Stimulated activated naive CD4-positive, alpha-beta T cell treated with Interleukin-2 at 50 U/mL for 16 hours (primary cell): ENCODE measurements around the gene CCDC117.
"Not testable (repeated sequence)": the region's sequence is repeated elsewhere in the genome, so short reads cannot be mapped to it uniquely, and the experiment has no call there.

Experiments used
- DNase-seq: peaks from one replicate; lab custom pipeline; 2025; lab: John Stamatoyannopoulos, UW

The CCDC117 gene

DNA sequence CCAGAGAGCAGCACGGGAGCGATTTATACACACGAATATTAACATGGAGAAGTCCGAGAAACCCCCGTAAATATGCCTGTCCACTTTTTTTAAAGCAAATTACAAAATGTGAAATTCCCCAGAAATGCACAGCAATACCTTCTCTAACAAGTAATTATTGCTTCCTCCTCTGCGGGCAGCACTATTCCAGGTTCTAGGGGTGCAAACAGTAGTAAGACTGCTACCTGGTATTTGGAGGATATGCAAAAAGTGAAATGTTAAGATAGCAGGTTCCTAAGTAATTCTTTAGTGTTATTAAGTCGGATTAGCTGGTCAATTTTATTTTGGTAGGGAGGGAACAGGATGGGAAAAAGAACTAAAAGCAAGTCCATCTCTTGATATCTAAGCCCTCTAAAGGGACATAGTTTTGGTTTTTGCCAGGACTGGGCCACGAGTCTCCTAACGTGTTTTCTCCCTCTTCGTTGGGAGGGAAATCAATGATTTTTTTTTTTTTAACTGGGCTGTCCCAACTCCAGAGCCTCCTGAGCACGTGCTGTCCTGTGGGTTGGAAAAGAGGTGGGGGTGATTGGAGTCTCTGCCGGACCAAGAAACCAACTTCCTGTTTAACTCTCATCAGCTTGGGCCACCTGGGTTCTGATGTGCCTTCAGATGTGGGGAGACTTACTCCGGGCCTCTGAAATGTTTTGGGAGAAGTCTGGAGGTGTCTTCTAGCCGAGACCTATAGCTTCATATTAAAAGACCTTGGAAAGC, 29.5 kb downstream of the CCDC117 start:
- DNase-seq = no peak

- DNase-seq = no peak
Observed at GRCh38 chr22:28802595-28803123, 30.2 kb downstream of the CCDC117 start.

DNA sequence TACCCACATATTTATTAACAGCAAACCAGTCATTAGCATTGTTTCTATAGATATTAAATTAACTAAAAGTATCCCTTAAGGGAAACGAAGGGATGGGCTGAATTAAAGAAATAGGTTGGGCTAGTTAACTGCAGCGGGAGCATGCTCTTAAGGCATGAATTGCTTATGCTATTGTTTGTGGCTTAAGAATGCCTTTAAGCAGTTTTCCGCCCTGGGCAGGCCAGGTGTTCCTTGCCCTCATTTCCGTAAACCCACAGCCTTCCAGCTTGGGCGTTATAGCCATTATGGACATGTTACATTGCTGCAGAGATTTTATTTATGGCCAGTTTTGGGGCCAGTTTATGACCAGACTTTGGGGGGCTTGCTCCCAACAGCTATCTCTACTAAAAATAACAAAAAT, 32.9 kb downstream of the CCDC117 start:
- not testable (repeated sequence) for DNase-seq

- DNase-seq = no peak
Observed at GRCh38 chr22:28808716-28809355, 36.3 kb downstream of the CCDC117 start.

- DNase-seq = peak; percentile 29
Observed at GRCh38 chr22:28810821-28811491, 38.5 kb downstream of the CCDC117 start.

DNA sequence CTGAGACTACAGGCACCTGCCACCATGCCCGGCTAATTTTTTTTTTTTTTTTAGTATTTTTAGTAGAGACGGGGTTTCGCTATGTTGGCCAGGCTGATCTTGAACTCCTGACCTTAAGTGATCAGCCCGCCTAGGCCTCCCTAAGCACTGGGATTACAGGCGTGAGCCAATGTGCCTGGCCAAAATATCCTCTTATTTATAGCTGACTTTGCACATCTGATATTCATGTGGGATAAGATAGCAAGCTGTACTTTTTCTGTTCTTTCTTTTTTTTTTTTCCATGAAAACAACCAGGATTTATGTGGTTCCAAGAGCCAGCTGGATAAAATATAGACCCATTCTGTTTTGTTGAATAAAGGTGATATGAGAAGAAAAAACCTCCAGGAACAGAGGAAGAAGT, 40.0 kb downstream of the CCDC117 start:
- no peak for DNase-seq

- DNase-seq = no peak
Observed at GRCh38 chr22:28813772-28814518, 41.5 kb downstream of the CCDC117 start.

DNA sequence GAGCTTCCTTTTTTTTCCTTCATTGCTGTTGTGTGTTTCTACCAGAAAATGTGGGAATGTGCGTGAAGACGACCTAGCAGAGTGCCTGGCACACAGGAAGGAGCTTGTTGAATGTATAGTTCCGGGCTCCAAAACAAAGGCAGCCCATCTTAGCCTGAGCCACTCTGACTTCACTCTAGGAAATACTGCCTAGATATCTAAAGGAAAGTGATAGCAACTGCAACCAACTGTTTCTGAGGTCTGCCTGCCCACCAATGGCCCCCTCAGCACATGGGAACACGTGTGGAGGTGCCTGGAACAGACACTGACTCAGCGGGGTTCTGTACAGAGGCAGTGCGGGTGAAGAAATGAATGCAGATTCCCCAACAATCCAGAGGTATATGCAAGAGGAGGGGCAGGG, 42.6 kb downstream of the CCDC117 start:
- no peak for DNase-seq

- DNase-seq = no peak
Observed at GRCh38 chr22:28815729-28816128, 43.2 kb downstream of the CCDC117 start.

GRCh38 chr22:28817064-28817463, 44.6 kb downstream of the CCDC117 start:
- DNase-seq = no peak

- DNase-seq = no peak
Observed at GRCh38 chr22:28817919-28818859, 45.7 kb downstream of the CCDC117 start.

- no peak for DNase-seq
Observed at GRCh38 chr22:28819253-28820096, 47.0 kb downstream of the CCDC117 start.

DNA sequence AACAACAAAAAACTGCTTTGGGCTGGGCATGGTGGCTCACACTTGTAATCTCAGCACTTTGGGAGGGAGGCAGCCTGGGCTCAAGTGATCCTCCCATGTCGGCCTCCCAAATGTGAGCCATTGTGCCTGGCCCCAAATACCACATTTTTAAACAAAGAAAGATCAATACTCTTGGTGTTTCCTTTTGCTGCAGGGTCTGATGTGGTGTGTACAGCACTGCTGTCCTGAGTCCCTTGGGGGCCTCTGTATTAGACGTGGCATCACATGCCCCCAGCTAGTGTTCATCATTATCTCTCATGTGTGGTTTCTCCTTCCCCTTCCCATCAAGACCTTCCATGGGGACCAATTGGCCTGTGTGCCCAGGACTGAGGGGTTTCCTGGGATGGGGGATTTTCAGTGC, 48.4 kb downstream of the CCDC117 start:
- no peak for DNase-seq

- DNase-seq = no peak
Observed at GRCh38 chr22:28821452-28821851, 49.0 kb downstream of the CCDC117 start.

DNA sequence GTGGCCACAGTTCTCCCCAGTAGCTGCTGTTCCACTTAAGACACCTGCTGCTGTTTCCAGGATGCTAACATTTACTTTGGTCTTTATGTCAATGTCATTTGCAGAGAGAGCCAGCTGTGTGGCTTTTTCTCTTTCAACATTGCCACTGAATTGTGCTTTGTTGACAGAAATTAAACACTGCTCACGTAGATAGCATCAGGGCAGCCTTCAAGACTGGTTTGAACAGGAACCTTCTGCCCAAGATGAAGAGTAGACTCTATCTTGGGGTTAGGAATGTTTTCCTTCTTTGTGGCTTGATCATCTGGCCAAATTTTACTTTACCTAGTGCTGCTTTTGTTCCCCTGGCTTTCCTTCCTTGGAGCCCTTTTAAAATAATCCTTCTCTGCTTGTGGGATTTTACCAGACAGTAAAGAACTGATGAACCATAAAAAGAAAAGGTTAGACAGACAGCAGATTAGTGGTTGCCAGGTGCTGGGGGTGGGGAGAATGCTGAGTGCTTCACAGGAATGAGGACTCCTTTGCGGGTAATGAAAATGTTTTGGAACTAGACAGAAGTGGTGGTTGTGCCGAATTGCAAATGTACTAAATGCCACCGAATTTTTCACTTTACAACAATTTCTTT, 50.5 kb downstream of the CCDC117 start:
- no peak for DNase-seq

GRCh38 chr22:28824455-28824854, 52.0 kb downstream of the CCDC117 start:
- not testable (repeated sequence) for DNase-seq

GRCh38 chr22:28826430-28826829, 53.9 kb downstream of the CCDC117 start:
- DNase-seq = not testable (repeated sequence)

DNA sequence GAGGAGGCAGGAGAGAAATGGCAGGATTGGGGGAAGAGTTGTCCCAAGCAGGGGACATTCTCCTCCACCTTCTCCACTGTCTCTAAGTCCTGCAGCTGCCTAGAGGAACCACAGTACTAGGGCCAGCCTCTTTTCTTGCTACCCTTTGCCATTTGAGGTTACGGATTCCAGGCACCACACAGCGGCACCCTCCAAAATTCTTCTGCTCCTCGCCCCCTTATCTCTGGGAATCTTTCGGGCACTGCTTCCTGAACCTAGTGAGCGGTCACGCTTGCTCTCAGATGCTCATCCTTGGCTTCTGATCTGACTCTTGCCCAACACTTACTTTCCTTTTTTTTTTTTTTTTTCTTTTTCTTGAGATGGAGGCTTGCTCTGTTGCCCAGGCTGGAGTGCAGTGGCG, 54.4 kb downstream of the CCDC117 start:
- no peak for DNase-seq

DNA sequence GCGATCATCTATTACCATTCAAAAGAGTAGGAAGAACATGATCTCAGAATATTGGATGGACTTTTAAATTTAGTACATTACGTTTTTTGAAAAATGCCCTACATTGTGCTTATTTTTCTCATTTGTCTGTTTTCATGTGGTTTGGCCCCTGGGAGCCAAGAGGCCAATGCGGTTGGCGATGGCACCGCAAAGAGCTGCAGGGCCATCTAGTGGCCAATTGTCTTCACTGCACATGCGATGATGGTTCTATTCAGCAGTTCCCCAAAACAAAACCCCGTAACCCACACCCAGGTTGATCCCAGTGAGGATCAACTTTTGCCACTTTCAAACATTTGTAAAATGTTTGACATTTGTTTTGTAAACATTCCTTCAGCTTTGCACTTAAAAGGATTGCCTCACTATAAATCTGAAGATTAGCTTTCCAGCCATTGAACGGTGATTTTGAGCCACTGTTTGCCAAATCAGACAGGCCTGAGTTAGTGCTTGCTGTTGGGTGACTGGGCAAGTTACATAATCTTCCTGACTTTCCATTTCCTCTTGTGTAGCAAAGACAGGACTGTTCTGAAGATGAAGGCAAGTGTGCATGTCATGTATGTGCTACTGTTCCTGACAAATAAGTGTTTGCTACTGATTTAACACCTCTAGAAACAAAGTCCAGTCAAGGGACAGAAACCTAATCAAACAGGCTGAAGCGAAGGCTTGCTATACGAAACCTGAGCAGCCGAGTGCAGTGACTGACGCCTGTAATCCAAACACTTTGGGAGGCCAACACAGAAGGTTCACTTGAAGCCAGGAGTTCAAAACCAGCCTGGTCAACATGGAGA, 57.1 kb downstream of the CCDC117 start:
- peak; percentile 49 for DNase-seq
